ENCODE data around the gene TMX2. TPM values are rescaled to one million over a fixed set of nuclear protein-coding genes. Genes with fewer than 3 reads are reported as not detected.

The TMX2 gene
- total RNA-seq, 2 experiments from 2014 or later = 54.9 to 66.9 TPM

DNA sequence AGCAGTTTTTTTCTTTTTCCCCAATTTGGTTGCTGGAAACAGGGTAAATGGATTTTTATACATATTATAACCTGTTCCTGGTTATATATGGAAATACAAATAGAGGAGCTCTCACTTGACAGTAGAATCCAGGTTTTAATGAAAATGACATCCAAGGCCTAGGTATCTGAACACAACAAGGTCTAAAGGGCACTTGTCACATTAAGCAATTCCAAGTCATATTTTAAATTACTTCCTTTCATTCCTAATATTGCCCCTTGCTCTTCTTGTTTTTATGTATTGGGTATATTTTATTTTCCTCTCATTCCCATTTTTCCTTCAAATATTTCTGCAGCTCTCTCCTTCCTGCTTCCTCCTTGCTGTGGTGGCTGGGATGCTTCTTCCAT is 76.3 kb downstream of the TMX2 start:
- no peak overlapping the region for H3K4me2 ChIP-seq (ENCODE audit: low read length)
- no peaks in the 10 kb centered on the region for H3K4me1 ChIP-seq (ENCODE audit: insufficient read depth, low read length, poor library complexity, severe bottlenecking)
- no peaks in the 10 kb centered on the region for H3K79me2 ChIP-seq (ENCODE audit: insufficient read depth, low read depth, low read length)
- no peaks in the 10 kb centered on the region for H3K9me2 ChIP-seq (ENCODE audit: insufficient read depth, low read length)
- no peaks in the 10 kb centered on the region for H3K36me3 ChIP-seq (ENCODE audit: insufficient read depth, low read length)
- no peak for TF ChIP-seq EZH2phosphoT487 (IDR thresholded peaks at IDR 0.05; ENCODE audit: borderline replicate concordance, low read depth, low read length)
- TF ChIP-seq, protein P1, sequence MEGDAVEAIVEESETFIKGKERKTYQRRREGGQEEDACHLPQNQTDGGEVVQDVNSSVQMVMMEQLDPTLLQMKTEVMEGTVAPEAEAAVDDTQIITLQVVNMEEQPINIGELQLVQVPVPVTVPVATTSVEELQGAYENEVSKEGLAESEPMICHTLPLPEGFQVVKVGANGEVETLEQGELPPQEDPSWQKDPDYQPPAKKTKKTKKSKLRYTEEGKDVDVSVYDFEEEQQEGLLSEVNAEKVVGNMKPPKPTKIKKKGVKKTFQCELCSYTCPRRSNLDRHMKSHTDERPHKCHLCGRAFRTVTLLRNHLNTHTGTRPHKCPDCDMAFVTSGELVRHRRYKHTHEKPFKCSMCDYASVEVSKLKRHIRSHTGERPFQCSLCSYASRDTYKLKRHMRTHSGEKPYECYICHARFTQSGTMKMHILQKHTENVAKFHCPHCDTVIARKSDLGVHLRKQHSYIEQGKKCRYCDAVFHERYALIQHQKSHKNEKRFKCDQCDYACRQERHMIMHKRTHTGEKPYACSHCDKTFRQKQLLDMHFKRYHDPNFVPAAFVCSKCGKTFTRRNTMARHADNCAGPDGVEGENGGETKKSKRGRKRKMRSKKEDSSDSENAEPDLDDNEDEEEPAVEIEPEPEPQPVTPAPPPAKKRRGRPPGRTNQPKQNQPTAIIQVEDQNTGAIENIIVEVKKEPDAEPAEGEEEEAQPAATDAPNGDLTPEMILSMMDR (conservative IDR thresholded peaks at IDR 0.05; ENCODE audit: low read length) = no peak
- ChIA-PET POLR2A (interaction anchor here (0.6 to 1.2 kb wide), 2 partner anchors 12 to 1250 kb away, joined by 3 to 4 read pairs; no protein-coding TSS in a partner anchor), CTCF (ENCODE audit: unreplicated experiment) (no interaction called here)
- no peaks in the 10 kb centered on the region for H3K9me3 ChIP-seq (ENCODE audit: low read length)
- no peak for DNase-seq (ENCODE audit: low spot score)
- H4K20me1 ChIP-seq (ENCODE audit: insufficient read depth, low read length) = no peaks in the 10 kb centered on the region
- no peak overlapping the region for H2AFZ ChIP-seq (ENCODE audit: low read length)
- intact Hi-C loops (cut with micrococcal nuclease; ENCODE audit: unreplicated experiment) = no loop called here
- no peak overlapping the region for H3K27ac ChIP-seq (ENCODE audit: low read depth, low read length, poor library complexity, severe bottlenecking)
- no peak overlapping the region for H3K4me3 ChIP-seq (ENCODE audit: low read depth, low read length, poor library complexity, severe bottlenecking)
- no TSS peak for BruUV-seq (replicated peaks)

Small RNAs within 50 kb of the gene (small RNA-seq; reads per million reads assigned to genes)
- gene TMX2-CTNND1 = not detected

Other genes with a start within 250 kb of the TMX2 start
- gene SLC43A1, start 196.9 kb upstream of the TMX2 start, total RNA-seq (2014; rRNA removed; shearing (Covaris generic)) = 47.1 and 61.1 TPM in 2 replicates
- gene SLC43A1, start 196.9 kb upstream of the TMX2 start, total RNA-seq (2022) = 78.6 and 87.0 TPM in 2 replicates
- 163 and 195 TPM in 2 replicates for gene TIMM10, start 181.8 kb upstream of the TMX2 start, total RNA-seq (2014; rRNA removed; shearing (Covaris generic))
- 204 and 258 TPM in 2 replicates for gene TIMM10, start 181.8 kb upstream of the TMX2 start, total RNA-seq (2022)
- gene SMTNL1, start 175.0 kb upstream of the TMX2 start, total RNA-seq (2014; rRNA removed; shearing (Covaris generic)) = not detected in 2 replicates
- not detected in 2 replicates for gene SMTNL1, start 175.0 kb upstream of the TMX2 start, total RNA-seq (2022)
- gene UBE2L6, start 144.9 kb upstream of the TMX2 start, total RNA-seq (2014; rRNA removed; shearing (Covaris generic)) = 64.7 and 68.9 TPM in 2 replicates
- gene UBE2L6, start 144.9 kb upstream of the TMX2 start, total RNA-seq (2022) = 51.7 and 56.1 TPM in 2 replicates
- gene SERPING1, start 114.9 kb upstream of the TMX2 start, total RNA-seq (2014; rRNA removed; shearing (Covaris generic)) = not detected in 2 replicates
- gene SERPING1, start 114.9 kb upstream of the TMX2 start, total RNA-seq (2022) = not detected in 2 replicates
- gene YPEL4, start 62.7 kb upstream of the TMX2 start, total RNA-seq (2014; rRNA removed; shearing (Covaris generic)) = 0.54 and 0.85 TPM in 2 replicates
- 0.52 and 0.55 TPM in 2 replicates for gene YPEL4, start 62.7 kb upstream of the TMX2 start, total RNA-seq (2022)
- 18.3 and 18.5 TPM in 2 replicates for gene CLP1, start 54.8 kb upstream of the TMX2 start, total RNA-seq (2014; rRNA removed; shearing (Covaris generic))
- 18.1 and 20.8 TPM in 2 replicates for gene CLP1, start 54.8 kb upstream of the TMX2 start, total RNA-seq (2022)
- gene ZDHHC5, start 44.5 kb upstream of the TMX2 start, total RNA-seq (2014; rRNA removed; shearing (Covaris generic)) = 23.4 and 27.5 TPM in 2 replicates
- gene ZDHHC5, start 44.5 kb upstream of the TMX2 start, total RNA-seq (2022) = 46.1 and 57.4 TPM in 2 replicates
- 11.9 and 17.5 TPM in 2 replicates for gene MED19, start 378 bp upstream of the TMX2 start, total RNA-seq (2014; rRNA removed; shearing (Covaris generic))
- gene MED19, start 378 bp upstream of the TMX2 start, total RNA-seq (2022) = 11.1 and 12.6 TPM in 2 replicates
- gene SELENOH, start 28.9 kb downstream of the TMX2 start, total RNA-seq (2014; rRNA removed; shearing (Covaris generic)) = 181 and 229 TPM in 2 replicates
- gene SELENOH, start 28.9 kb downstream of the TMX2 start, total RNA-seq (2022) = 144 and 169 TPM in 2 replicates
- gene BTBD18, start 39.2 kb downstream of the TMX2 start, total RNA-seq (2014; rRNA removed; shearing (Covaris generic)) = not detected in 2 replicates
- not detected in 2 replicates for gene BTBD18, start 39.2 kb downstream of the TMX2 start, total RNA-seq (2022)
- gene CTNND1, start 49.2 kb downstream of the TMX2 start, total RNA-seq (2014; rRNA removed; shearing (Covaris generic)) = 5.1 and 6.7 TPM in 2 replicates
- 5.3 and 9.0 TPM in 2 replicates for gene CTNND1, start 49.2 kb downstream of the TMX2 start, total RNA-seq (2022)